Fibroblast of skin of left biceps (primary cell): Measurements from ENCODE around the gene NBPF12.
"Not testable (repeated sequence)": the region's sequence is repeated elsewhere in the genome, so short reads cannot be mapped to it uniquely, and the experiment has no call there.

Source experiments
- DNase-seq, 2 experiments: peaks; one replicate each; pipeline ENCODE4 v3.0.0-alpha.2; 2013; ENCODE audit warnings: low read depth in 2 of 2

The NBPF12 gene, protein sequence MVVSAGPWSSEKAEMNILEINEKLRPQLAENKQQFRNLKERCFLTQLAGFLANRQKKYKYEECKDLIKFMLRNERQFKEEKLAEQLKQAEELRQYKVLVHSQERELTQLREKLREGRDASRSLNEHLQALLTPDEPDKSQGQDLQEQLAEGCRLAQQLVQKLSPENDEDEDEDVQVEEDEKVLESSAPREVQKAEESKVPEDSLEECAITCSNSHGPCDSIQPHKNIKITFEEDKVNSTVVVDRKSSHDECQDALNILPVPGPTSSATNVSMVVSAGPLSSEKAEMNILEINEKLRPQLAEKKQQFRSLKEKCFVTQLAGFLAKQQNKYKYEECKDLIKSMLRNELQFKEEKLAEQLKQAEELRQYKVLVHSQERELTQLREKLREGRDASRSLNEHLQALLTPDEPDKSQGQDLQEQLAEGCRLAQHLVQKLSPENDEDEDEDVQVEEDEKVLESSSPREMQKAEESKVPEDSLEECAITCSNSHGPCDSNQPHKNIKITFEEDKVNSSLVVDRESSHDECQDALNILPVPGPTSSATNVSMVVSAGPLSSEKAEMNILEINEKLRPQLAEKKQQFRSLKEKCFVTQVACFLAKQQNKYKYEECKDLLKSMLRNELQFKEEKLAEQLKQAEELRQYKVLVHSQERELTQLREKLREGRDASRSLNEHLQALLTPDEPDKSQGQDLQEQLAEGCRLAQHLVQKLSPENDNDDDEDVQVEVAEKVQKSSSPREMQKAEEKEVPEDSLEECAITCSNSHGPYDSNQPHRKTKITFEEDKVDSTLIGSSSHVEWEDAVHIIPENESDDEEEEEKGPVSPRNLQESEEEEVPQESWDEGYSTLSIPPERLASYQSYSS (N-terminal part only)

DNA sequence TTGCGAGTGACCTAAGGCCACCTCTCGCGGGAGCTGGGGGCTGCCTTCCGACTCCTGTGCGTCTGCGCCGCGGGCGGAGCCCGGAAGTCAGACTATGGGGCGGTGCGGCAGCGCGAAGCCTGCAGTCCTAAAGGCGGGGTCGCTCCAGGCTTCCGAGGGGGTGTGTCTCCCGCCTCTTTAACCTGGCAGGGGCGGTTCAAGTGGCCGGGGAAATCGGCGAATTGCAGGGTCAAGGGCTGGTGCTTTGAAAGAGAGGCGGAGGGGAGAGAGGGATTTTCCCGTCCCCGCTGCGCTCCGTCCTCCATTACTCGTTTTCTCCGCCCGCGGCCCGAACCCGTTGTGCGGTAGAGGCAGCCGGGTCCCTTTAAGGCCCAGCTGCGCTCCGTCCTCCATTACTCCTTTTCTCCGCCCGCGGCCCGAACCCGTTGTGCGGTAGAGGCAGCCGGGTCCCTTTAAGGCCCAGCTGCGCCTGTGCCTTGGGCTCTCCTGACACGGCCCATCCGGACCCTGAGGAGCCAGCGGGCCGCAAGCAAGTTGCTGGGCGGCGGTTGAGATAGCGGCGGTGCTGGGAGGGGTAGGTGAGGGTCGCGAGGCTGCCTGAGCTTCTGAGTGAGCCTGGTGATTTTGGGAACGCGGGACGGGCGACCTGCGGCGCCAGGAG lies at the start of gene NBPF12:
Gene NBPF12, plus strand, starts transcription at position 83 of the 661 bp plus-strand sequence. CDS start 21,820 bp downstream, outside the sequence.
- peak; percentile 25 to 29 for DNase-seq

DNA sequence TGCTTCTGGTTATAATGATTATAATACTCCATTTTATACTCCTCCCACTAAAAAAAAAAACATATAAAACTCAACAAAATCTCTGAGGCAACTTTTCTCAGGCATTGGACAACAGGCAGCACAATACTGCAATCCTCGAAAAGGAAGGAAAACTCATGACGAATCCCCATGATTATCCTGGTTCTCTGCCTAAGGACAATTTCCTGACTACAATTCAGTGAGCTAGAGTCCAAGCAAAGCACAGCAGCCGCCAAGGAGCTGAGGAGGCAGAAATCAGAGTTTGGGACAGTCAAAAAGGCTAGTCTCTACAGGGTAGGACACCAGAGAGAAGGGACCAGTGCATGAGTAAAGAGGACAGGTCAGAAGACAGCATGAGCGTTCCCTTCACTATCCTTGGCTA lies 46.8 kb upstream of the NBPF12 start:
- DNase-seq, result not testable (repeated sequence)

DNA sequence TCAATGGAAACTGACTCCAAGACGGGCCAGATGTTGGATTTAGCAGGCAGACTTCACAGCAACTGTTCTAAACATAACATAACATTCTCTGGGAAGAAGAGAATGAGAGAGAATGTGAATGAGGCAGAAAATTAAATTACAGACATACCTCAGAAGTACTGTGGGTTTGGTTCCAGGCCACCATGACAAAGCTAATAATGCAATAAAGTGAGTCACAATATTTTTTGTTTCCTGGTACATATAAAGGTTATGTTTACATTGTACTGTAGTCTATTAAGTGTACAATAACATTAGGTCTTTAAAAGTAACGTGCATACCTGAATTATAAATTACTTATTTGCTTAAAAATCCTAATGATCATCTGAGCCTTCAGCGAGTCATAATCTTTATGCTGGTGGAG lies 45.8 kb upstream of the NBPF12 start:
- DNase-seq, result not testable (repeated sequence)

DNA sequence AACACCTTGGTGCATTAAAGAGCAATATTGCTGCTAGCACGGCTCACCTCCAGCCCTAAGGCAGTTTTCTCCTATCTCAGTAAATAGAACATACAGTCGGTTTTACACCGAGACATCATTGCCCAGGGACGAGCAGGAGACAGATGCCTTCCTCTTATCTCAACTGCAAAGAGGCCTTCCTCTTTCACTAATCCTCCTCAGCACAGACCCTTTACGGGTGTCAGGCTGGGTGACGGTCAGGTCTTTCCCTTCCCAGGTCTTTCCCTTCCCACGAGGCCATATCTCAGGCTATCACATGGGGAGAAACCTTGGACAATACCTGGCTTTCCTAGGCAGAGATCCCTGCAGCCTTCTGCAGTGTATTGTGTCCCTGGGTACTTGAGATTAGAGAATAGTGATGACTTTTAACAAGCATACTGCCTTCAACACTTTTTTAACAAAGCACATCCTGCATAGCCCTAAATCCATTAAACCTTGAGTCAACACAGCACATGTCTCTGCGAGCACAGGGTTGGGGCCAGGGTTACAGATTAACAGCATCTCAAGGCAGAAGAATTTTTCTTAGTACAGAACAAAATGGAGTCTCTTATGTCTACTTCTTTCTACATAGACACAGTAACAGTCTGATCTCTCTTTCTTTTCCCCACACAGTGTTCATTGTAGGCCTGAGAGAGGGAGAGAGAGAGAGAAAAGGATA lies 30.4 kb upstream of the NBPF12 start:
- not testable (repeated sequence) for DNase-seq

DNA sequence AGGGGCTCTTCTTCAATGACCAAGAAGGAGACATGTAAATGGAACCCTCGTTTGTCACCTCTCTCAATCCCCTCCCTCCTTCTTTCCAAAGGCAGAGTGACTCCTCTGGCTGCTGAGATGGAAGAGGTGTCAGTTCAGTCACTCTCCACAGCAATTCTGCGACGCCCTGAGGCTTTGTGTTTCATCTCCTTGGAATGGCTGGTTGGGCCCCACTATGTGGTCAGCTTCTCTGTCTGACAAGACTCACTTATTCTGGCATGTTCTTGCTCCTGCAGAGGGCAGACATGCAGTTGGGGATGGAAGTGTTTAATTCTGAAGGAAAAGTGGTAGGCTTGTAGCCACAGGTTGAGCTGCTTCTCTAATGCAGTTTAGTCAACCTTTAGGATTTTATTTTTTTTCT lies 25.1 kb upstream of the NBPF12 start:
- not testable (repeated sequence) for DNase-seq

DNA sequence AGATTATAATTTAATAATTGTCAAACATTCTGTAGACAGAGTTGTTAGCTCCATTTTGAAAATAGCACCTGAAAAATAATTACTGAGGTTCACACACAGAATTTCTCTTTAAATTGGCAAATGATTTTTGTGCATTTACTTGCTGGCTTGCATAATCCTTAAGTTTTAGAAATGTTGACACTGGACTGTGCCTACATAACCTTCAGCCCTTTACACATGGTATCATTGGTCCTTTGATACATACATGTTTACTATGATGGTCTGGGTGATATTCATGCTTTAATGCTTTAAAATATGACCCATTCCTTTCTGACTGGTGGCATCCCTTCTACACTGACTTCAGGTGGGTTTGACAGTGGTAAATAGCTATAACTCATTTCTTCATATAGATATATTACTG lies 17.3 kb upstream of the NBPF12 start:
- DNase-seq, result not testable (repeated sequence)

DNA sequence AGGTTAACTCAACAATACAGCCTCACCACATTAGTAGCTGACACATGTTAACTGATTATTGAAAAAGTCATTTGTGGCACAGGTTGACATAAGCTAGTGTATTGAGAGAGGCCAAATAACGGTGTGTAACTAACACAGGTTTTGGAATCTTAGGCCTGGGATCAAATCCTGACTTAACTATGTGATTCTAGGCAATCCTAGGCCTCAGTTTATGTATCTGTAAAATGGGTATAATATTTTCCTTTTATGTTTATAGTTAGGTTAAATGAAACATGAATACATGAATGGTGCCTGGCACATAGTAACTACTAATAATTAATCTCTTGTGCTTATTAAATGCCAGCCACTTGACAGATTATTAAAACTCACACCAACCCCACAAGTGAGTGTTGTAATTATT lies 15.5 kb upstream of the NBPF12 start:
- not testable (repeated sequence) for DNase-seq

DNA sequence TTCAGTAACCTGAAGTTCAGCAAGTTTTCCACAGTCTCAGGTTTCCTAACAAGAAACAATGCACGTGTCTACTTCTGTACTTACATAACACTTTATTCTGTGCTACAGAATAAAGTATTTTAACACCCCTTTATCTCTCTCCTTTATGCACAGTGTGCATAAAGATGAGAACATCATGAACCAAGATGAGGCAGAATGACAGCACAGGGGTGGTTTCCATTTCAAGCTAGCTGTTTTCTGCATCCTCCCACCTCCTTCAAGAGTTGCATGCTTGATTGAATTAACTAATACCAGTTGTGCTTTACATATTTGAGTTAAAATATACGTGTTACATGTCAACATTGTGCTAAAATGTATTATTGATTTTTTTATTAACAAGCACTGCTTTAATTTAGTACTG lies 14.0 kb upstream of the NBPF12 start:
- DNase-seq, result not testable (repeated sequence)

DNA sequence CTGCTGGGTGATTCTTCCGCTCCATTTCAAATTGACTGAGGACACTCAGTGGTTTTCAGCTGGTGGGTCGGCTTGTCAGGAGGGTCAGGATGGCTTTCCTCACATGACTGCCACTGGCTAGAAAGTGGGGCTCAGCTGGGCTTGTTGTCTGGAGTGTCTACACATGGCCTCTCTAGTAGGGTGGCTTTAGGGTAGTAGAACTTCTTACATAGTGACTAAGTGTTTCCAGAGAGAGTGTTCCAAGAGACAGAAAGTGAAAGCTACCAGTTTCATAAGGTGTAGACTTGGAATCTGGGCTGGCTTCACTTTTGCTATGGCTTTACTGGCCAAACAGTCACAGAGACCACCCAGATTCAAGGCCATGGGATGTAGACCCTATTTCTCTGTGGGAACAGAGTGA lies 11.7 kb upstream of the NBPF12 start:
- not testable (repeated sequence) for DNase-seq

DNA sequence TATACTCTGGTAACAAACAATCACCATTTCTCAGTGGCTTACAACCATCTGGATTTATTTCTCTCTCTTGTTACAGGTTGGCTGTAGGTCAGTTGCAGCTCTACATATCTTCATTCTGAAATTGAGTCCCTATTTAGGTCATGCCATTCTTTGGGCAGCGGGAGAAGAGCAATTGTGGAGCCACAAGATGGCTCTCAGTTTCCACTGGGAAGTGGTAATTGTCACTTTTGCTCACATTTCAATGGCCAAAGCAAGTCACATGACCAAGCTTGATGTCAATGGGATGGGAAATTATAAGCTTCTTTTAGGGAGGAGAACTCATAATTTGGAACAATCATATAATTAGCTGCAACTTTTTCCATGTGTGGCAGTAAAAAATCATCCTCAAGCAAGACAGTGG lies 7.9 kb upstream of the NBPF12 start:
- not testable (repeated sequence) for DNase-seq

DNA sequence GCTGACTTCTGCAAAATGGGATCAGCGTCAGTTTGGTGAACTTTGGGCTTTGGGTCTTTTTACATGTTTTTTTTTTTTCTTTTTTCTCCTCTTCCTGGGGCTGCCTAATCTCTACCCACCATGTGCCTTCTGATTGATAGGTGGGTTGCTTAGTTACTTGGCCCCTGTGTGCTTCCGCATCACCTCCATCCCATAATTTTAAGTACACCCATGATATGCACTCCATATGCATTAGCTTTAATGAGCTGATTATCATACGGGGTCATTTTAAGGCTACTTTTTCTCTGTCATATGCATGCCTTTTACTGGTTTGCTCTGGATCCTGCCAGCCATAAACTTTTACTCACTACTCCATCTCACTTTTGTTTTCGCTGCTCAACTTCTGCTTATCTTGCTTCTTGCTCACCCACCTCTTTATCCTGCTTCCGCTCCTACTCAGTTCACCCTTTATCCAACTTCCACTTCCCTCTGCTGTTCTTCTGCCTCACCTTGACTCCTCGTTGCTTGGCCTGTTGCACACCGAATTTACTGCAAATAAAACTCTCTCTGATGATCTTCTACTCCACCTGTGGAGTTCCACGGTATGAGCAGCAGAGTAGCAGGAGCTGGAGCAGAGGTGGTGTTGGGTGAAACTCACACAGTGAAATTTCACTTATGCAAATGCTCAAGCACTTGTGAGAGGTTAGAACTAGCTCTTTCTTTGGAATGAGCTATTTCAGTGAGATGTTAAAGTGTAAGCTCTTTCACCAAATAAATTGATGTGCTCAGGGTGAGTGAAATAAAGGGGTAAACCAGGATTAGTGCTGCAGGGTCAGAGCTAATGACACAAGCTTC lies 3.5 kb upstream of the NBPF12 start:
- DNase-seq, result not testable (repeated sequence)

DNA sequence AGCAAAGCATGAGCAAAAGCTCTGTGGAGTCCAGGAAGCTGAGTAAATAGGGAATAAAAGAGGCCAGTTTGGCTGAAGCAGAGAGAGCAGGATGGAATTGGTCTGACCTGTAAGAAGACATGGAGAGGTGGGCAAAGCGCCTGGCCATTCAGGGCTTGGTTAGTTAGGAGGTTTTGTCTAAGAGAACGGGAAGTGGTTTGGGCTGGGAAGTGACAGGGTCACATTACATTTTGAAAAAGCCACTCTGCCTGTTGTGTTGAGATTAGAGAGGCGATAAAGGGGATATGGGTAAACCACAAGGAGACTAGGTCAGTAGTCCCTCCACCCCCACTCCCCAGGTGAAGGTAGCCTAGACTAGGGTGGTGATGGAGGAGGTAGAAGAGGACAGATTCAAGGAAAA lies 662 bp upstream of the NBPF12 start:
- not testable (repeated sequence) for DNase-seq

DNA sequence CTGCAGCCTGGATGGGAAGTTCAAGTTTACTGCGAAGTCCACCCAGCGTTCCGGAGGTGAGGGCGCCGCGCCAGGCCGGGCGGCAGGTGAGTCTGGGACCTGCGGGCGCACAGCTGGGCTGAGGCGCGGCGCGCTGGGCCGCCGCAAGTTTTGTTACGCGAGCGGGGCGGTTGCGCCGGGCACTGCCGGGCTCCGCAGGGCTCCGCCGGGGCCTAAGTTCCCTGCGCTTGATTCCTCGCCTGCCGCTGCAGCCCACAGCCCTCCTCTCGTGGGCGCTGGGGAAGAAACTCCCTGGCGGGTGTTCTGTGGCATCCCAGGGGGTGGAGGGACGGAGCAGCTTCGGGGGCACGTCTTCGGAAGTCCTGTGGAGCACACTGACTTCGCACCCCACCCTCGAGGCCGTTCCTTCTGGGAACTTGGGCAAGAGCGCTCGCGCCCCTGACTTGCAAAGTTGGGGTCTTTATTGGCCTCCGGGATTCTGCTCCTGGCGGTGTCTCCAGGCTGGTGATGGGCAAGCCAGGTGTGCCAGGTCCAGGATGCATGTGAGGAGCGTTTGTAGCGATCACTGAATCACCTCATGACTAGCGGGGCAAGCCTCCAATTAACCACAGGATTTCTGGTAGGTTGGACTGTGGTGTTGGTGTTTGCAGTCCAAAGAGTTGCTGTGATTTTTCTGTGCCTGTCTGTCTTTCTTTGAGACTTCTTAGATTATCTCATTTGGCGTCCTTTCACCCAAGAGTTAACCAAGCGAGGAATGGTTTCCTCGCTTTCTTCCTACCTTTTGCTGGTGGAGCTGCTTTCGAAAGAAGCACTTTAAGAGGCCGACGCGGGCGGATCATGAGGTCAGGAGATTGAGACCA lies 1.0 kb downstream of the NBPF12 start:
- not testable (repeated sequence) for DNase-seq

DNA sequence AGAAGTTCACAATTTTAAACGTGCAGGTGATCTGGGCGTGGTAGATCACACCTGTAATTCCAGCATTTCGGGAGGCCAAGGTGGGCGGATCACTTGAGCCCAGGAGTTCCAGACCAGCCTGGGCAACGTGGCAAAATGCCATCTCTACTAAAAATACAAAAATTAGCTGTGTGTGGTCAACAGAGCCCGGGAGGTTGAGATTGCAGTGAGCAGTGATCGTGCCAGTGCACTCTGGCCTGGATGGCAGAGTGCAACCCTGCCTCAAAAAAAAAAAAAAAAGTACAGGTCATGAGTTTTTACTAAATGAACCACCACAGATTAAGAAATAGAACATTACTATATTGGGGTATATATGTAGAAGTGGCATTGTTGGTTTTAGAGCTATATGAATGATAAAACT lies 2.2 kb downstream of the NBPF12 start:
- DNase-seq, result not testable (repeated sequence)

DNA sequence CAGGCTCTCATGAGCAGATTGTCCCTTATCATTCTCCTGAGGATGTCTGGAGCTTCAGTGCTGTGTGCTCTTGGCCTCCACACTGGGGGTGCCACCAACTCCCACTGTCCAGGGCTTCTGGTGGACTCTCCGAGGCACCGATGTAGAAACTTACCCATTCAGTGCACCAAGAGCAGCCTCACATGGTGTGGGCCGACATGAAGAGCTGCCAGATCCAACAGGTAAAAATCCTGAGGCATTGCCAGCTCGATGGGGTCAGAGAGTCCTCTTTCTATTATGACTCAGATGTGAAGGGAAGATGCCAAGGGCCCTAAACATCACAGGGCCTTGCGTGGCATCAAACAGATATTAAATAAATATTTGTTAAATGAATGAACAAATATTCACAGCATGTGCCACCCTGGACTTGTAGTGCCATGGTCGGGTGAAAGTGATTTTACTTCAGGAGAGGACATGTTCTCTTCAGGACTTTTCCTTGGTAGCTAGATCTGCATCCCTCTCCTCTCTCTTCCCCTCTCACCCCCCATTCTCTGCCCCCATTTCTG lies 5.3 kb downstream of the NBPF12 start:
- not testable (repeated sequence) for DNase-seq

DNA sequence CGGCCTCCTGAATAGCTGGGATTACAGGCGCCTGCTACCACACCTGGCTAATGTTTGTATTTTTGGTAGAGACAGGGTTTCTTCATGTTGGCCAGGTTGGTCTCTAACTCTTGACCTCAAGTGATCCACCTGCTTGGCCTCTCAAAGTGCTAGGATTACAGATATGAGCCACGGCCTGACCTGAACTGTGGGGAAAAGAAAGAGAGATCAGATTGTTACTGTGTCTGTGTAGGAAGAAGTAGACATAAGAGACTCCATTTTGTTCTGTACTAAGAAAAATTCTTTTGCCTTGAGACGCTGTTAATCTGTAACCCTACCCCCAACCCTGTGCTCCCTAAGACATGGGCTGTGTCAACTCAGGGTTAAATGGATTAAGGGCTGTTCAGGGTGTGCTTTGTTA lies 10.0 kb downstream of the NBPF12 start:
- DNase-seq, result not testable (repeated sequence)

DNA sequence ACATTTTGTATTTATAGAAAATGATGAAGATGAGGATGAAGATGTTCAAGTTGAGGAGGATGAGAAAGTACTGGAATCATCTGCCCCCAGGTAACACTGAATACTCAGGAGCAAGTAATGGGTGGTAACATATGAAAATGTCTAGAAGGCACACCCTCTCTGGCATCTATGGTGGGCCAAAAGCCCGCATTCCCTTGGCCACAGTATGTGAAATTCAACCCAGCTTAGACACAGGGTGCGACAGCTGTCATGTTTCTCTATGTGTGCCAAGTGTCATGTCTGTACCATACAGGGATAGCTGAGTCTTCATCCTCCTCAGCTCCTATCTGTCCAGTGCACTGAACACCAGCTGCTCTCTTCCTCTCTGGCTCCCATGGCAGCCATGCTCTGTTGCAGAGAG lies 26.2 kb downstream of the NBPF12 start:
- DNase-seq, result not testable (repeated sequence)

DNA sequence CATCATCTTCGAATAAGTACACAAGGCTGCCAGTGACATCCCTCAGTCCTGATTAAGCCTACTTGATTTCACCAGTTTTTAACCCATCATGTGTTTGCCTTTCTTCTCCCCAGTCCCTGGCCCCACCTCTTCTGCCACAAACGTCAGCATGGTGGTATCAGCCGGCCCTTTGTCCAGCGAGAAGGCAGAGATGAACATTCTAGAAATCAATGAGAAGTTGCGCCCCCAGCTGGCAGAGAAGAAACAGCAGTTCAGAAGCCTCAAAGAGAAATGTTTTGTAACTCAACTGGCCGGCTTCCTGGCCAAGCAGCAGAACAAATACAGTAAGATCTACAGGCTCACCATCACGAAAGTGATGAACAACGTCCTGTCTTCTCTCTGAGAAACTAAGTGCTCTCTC lies 28.2 kb downstream of the NBPF12 start:
- not testable (repeated sequence) for DNase-seq

DNA sequence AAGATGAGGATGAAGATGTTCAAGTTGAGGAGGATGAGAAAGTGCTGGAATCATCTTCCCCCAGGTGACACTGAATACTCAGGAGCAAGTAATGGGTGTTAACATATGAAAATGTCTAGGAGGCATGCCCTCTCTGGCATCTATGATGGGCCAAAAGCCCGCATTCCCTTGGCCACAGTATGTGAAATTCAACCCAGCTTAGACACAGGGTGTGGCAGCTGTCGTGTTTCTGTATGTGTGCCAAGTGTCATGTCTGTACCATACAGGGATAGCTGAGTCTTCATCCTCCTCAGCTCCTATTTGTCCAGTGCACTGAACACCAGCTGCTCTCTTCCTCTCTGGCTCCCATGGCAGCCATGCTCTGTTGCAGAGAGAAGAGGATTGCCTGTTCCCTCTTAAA lies 32.5 kb downstream of the NBPF12 start:
- DNase-seq, result not testable (repeated sequence)
